ENCODE results near the gene MMP24OS.

Gene MMP24OS

GRCh38 chr20:35297155-35297554, 19.2 kb upstream of the MMP24OS start:
- no peak for DNase-seq (ENCODE audit: low read depth, low spot score)
- WGBS (ENCODE audit: insufficient coverage, insufficient read length) = no CpG with 5 or more reads among the region's 8 CpGs
- Histone ChIP-seq H3K4me1 (ENCODE audit: control insufficient read depth, insufficient read depth, low read length) (no peaks in the 10 kb centered on the region), H3K27ac (ENCODE audit: low read length) (no peak overlapping the region), H3K36me3 (ENCODE audit: control insufficient read depth, insufficient read depth, low read length) (no peaks in the 10 kb centered on the region), H3K27me3 (ENCODE audit: control insufficient read depth, insufficient read depth, low read length) (no peaks in the 10 kb centered on the region), H3K9me3 (ENCODE audit: control insufficient read depth, insufficient read depth, low read length) (no peaks in the 10 kb centered on the region), H3K4me3 (ENCODE audit: low read length) (no peak overlapping the region)

GRCh38 chr20:35296101-35296554, 18.2 kb upstream of the MMP24OS start:
- Histone ChIP-seq H3K27me3 (ENCODE audit: control insufficient read depth, insufficient read depth, low read length) (no peaks in the 10 kb centered on the region), H3K27ac (ENCODE audit: low read length) (no peak overlapping the region), H3K4me3 (ENCODE audit: low read length) (no peak overlapping the region), H3K36me3 (ENCODE audit: control insufficient read depth, insufficient read depth, low read length) (no peaks in the 10 kb centered on the region), H3K4me1 (ENCODE audit: control insufficient read depth, insufficient read depth, low read length) (no peaks in the 10 kb centered on the region), H3K9me3 (ENCODE audit: control insufficient read depth, insufficient read depth, low read length) (no peaks in the 10 kb centered on the region)
- no peak for DNase-seq (ENCODE audit: low read depth, low spot score)
- no CpG with 5 or more reads among the region's 9 CpGs for WGBS (ENCODE audit: insufficient coverage, insufficient read length)

- H3K27ac ChIP-seq (ENCODE audit: low read length) = no peak overlapping the region
- no peaks in the 10 kb centered on the region for H3K9me3 ChIP-seq (ENCODE audit: control insufficient read depth, insufficient read depth, low read length)
- no peaks in the 10 kb centered on the region for H3K36me3 ChIP-seq (ENCODE audit: control insufficient read depth, insufficient read depth, low read length)
- no peak for DNase-seq (ENCODE audit: low read depth, low spot score)
- H3K4me1 ChIP-seq (ENCODE audit: control insufficient read depth, insufficient read depth, low read length) = no peaks in the 10 kb centered on the region
- H3K4me3 ChIP-seq (ENCODE audit: low read length) = no peak overlapping the region
- WGBS (ENCODE audit: insufficient coverage, insufficient read length) = no CpG with 5 or more reads among the region's 8 CpGs
- no peaks in the 10 kb centered on the region for H3K27me3 ChIP-seq (ENCODE audit: control insufficient read depth, insufficient read depth, low read length)
Measured at GRCh38 chr20:35295674-35296073, 17.8 kb upstream of the MMP24OS start.

- WGBS (ENCODE audit: insufficient coverage, insufficient read length) = no CpG with 5 or more reads among the region's 8 CpGs
- Histone ChIP-seq H3K27ac (ENCODE audit: low read length) (no peak overlapping the region), H3K9me3 (ENCODE audit: control insufficient read depth, insufficient read depth, low read length) (no peaks in the 10 kb centered on the region), H3K4me3 (ENCODE audit: low read length) (no peak overlapping the region), H3K27me3 (ENCODE audit: control insufficient read depth, insufficient read depth, low read length) (no peaks in the 10 kb centered on the region), H3K36me3 (ENCODE audit: control insufficient read depth, insufficient read depth, low read length) (no peaks in the 10 kb centered on the region), H3K4me1 (ENCODE audit: control insufficient read depth, insufficient read depth, low read length) (no peaks in the 10 kb centered on the region)
- DNase-seq (ENCODE audit: low read depth, low spot score) = no peak
Measured at GRCh38 chr20:35295058-35295457, 17.1 kb upstream of the MMP24OS start.

GRCh38 chr20:35294293-35294685, 16.4 kb upstream of the MMP24OS start:
- H3K9me3 ChIP-seq (ENCODE audit: control insufficient read depth, insufficient read depth, low read length) = no peaks in the 10 kb centered on the region
- DNase-seq (ENCODE audit: low read depth, low spot score) = no peak
- H3K36me3 ChIP-seq (ENCODE audit: control insufficient read depth, insufficient read depth, low read length) = no peaks in the 10 kb centered on the region
- H3K4me3 ChIP-seq (ENCODE audit: low read length) = no peak overlapping the region
- no peak overlapping the region for H3K27ac ChIP-seq (ENCODE audit: low read length)
- no peaks in the 10 kb centered on the region for H3K27me3 ChIP-seq (ENCODE audit: control insufficient read depth, insufficient read depth, low read length)
- no CpG with 5 or more reads among the region's 5 CpGs for WGBS (ENCODE audit: insufficient coverage, insufficient read length)
- H3K4me1 ChIP-seq (ENCODE audit: control insufficient read depth, insufficient read depth, low read length) = no peaks in the 10 kb centered on the region

GRCh38 chr20:35293303-35294292, 15.7 kb upstream of the MMP24OS start:
- Histone ChIP-seq H3K4me1 (ENCODE audit: control insufficient read depth, insufficient read depth, low read length) (no peaks in the 10 kb centered on the region; the same call in 1 of the 2 replicates), H3K4me3 (ENCODE audit: low read length) (no peak overlapping the region), H3K9me3 (ENCODE audit: control insufficient read depth, insufficient read depth, low read length) (no peaks in the 10 kb centered on the region), H3K36me3 (ENCODE audit: control insufficient read depth, insufficient read depth, low read length) (no peaks in the 10 kb centered on the region), H3K27me3 (ENCODE audit: control insufficient read depth, insufficient read depth, low read length) (no peaks in the 10 kb centered on the region), H3K27ac (ENCODE audit: low read length) (no peak overlapping the region)
- no CpG with 5 or more reads among the region's 19 CpGs for WGBS (ENCODE audit: insufficient coverage, insufficient read length)
- no peak for DNase-seq (ENCODE audit: low read depth, low spot score)

GRCh38 chr20:35292504-35293285, 14.8 kb upstream of the MMP24OS start:
- Histone ChIP-seq H3K4me3 (ENCODE audit: low read length) (no peak overlapping the region), H3K27me3 (ENCODE audit: control insufficient read depth, insufficient read depth, low read length) (no peaks in the 10 kb centered on the region), H3K9me3 (ENCODE audit: control insufficient read depth, insufficient read depth, low read length) (no peaks in the 10 kb centered on the region), H3K36me3 (ENCODE audit: control insufficient read depth, insufficient read depth, low read length) (no peaks in the 10 kb centered on the region), H3K27ac (ENCODE audit: low read length) (no peak overlapping the region), H3K4me1 (ENCODE audit: control insufficient read depth, insufficient read depth, low read length) (no peaks in the 10 kb centered on the region; the same call in 1 of the 2 replicates)
- WGBS (ENCODE audit: insufficient coverage, insufficient read length) = no CpG with 5 or more reads among the region's 23 CpGs
- DNase-seq (ENCODE audit: low read depth, low spot score) = no peak

- Histone ChIP-seq H3K27me3 (ENCODE audit: control insufficient read depth, insufficient read depth, low read length) (no peaks in the 10 kb centered on the region), H3K36me3 (ENCODE audit: control insufficient read depth, insufficient read depth, low read length) (no peaks in the 10 kb centered on the region), H3K27ac (ENCODE audit: low read length) (no peak within 1 kb of the TSS), H3K9me3 (ENCODE audit: control insufficient read depth, insufficient read depth, low read length) (no peaks in the 10 kb centered on the region), H3K4me1 (ENCODE audit: control insufficient read depth, insufficient read depth, low read length) (no peaks in the 10 kb centered on the region; the same call in 1 of the 2 replicates), H3K4me3 (ENCODE audit: low read length) (no peak within 1 kb of the TSS)
- no peak for DNase-seq (ENCODE audit: low read depth, low spot score)
- no CpG with 5 or more reads among the region's 40 CpGs for WGBS (ENCODE audit: insufficient coverage, insufficient read length)
Measured at GRCh38 chr20:35291654-35292503, 14.0 kb upstream of the MMP24OS start, which contains the start of gene FAM83C. Gene FAM83C, minus strand, starts transcription at chr20:35292425. Its CDS starts 121 bp downstream, at chr20:35292304.

- WGBS (ENCODE audit: insufficient coverage, insufficient read length) = no CpG with 5 or more reads among the region's 7 CpGs
- Histone ChIP-seq H3K27ac (ENCODE audit: low read length) (no peak overlapping the region), H3K4me3 (ENCODE audit: low read length) (no peak overlapping the region), H3K9me3 (ENCODE audit: control insufficient read depth, insufficient read depth, low read length) (no peaks in the 10 kb centered on the region), H3K36me3 (ENCODE audit: control insufficient read depth, insufficient read depth, low read length) (no peaks in the 10 kb centered on the region), H3K27me3 (ENCODE audit: control insufficient read depth, insufficient read depth, low read length) (no peaks in the 10 kb centered on the region), H3K4me1 (ENCODE audit: control insufficient read depth, insufficient read depth, low read length) (no peaks in the 10 kb centered on the region; the same call in 1 of the 2 replicates)
- DNase-seq (ENCODE audit: low read depth, low spot score) = no peak
Measured at GRCh38 chr20:35290887-35291417, 13.0 kb upstream of the MMP24OS start.
